Neural progenitor cell (in vitro differentiated cells): ENCODE results near the gene HMCES.

Experiments
- EZH2 ChIP-seq: fragments of 200-600 bp; sonication (generic); IDR thresholded peaks from 2 replicates; pipeline ENCODE4 v1.6.1; 2017; ENCODE audit warnings: antibody characterized with exemption, mild to moderate bottlenecking, moderate library complexity
- EZH2phosphoT487 ChIP-seq: fragments of 200-600 bp; sonication (generic); IDR thresholded peaks from 2 replicates; pipeline ENCODE4 v1.6.1; 2017; ENCODE audit warnings: antibody characterized with exemption
- TF ChIP-seq, protein P1 (sequence below): fragments of 200-600 bp; sonication (generic); IDR thresholded peaks from 2 replicates; pipeline ENCODE4 v1.5.1; 2017; ENCODE audit warnings: antibody characterized with exemption, mild to moderate bottlenecking

DNA sequence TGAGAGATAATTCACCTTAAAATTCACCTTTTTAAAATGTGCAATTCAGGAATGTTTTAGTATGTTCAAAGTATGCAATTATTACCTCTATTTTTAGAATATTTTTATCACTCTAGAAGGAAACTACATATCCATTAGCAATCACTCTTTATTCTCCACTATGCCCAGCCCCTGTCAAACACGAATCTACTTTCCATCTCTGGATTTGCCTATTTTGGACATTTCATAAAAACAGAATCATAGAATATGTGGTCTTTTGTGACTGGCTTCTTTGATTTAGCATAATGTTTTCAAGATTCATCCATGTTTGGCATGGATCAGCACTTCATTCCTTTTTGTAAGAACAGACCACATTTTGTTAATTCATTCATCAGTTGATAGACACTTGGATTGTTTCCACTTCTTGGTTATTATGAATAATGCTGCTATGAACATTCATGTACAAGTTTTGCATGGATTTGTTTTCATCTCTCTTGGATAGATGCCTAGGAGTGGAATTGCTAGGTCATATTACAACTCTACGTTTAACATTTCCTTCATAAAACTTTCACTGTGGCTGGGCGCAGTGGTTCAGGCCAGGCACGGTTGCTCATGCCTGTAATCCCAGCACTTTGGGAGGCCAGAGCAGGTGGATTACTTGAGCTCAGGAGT is 12.7 kb downstream of the HMCES start:
- TF ChIP-seq, protein P1, sequence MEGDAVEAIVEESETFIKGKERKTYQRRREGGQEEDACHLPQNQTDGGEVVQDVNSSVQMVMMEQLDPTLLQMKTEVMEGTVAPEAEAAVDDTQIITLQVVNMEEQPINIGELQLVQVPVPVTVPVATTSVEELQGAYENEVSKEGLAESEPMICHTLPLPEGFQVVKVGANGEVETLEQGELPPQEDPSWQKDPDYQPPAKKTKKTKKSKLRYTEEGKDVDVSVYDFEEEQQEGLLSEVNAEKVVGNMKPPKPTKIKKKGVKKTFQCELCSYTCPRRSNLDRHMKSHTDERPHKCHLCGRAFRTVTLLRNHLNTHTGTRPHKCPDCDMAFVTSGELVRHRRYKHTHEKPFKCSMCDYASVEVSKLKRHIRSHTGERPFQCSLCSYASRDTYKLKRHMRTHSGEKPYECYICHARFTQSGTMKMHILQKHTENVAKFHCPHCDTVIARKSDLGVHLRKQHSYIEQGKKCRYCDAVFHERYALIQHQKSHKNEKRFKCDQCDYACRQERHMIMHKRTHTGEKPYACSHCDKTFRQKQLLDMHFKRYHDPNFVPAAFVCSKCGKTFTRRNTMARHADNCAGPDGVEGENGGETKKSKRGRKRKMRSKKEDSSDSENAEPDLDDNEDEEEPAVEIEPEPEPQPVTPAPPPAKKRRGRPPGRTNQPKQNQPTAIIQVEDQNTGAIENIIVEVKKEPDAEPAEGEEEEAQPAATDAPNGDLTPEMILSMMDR, result no peak
- TF ChIP-seq EZH2, result no peak
- no peak for TF ChIP-seq EZH2phosphoT487
